Tibial artery (tissue), 4 donors: ENCODE results near the gene KRT15.

ENCODE experiments used
- DNase-seq, 2 donors: peaks; one replicate each; pipeline ENCODE4 v3.0.0-alpha.2; 2019
- H3K27ac ChIP-seq, 2 donors: fragments of 200-600 bp; sonication (generic) in 1 of 2; 1 replicate in 1 of 2; 2 replicates in 1 of 2; pipeline ENCODE4 v1.5.1; 2018 to 2019; ENCODE audit warnings: mild to moderate bottlenecking in 1 of 2
- H3K27me3 ChIP-seq, 2 donors: fragments of 200-600 bp; sonication (generic) in 1 of 2; one replicate each; pipeline versions ENCODE4 v1.5.1 to v1.6.0; 2016 to 2019
- H3K36me3 ChIP-seq, 3 donors: fragments of 200-600 bp; sonication (generic) in 2 of 3; one replicate each; pipeline ENCODE4 v1.5.1; 2016 to 2019; ENCODE audit warnings: mild to moderate bottlenecking in 2 of 3
- H3K4me1 ChIP-seq, 4 donors: fragments of 200-600 bp; sonication (generic) in 2 of 4; 1 replicate in 3 of 4; 2 replicates in 1 of 4; pipeline ENCODE4 v1.5.1; 2016 to 2019
- H3K4me3 ChIP-seq, 2 donors: fragments of 200-600 bp; sonication (generic) in 1 of 2; 1 replicate in 1 of 2; 2 replicates in 1 of 2; pipeline ENCODE4 v1.5.1; 2018 to 2019; ENCODE audit warnings: mild to moderate bottlenecking in 2 of 2
- H3K9me3 ChIP-seq, 3 donors: fragments of 200-600 bp; sonication (generic) in 1 of 3; one replicate each; pipeline ENCODE4 v1.5.1; 2016 to 2019
- intact Hi-C: fragments of 100-400 bp; cut with DNase I; formaldehyde crosslinking; loops from one replicate; pipeline ENCODE4 v1.15.0; 2023; ENCODE audit warnings: low total_unique reads
- TF ChIP-seq, protein P1 (sequence below), 2 experiments: fragments of 200-600 bp in 1 of 2; fragments of 450-650 bp in 1 of 2; IDR thresholded peaks; one replicate each; pipeline ENCODE4 v1.5.1; 2017 to 2019; ENCODE audit warnings: antibody characterized with exemption in 2 of 2, mild to moderate bottlenecking in 1 of 2, moderate library complexity in 1 of 2

KRT15 gene

DNA sequence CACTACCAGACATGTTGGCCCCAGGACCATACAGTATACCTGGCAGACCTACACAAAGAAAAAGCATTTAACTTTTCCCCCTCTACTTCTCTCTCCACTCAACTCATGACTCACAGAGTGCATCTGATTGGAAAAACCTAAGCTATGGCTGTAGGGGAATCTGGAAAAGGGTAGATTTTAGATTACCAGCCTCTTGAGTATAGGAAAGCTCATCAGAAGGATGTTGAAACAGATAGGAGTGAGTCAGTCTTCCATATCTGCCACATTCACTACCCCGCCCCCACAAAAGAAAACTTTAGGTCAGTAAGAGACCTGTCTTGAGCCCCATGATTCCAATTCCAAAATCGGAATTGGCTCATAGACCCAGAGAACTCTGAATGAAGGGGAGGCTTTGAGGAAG is 40.9 kb upstream of the KRT15 start:
- Histone ChIP-seq H3K27me3 (peaks cover 0 to 34% of the 10 kb centered on the region in 2 donors), H3K9me3 (no peaks in the 10 kb centered on the region), H3K4me1 (no peaks in the 10 kb centered on the region), H3K27ac (no peak overlapping the region), H3K36me3 (no peaks in the 10 kb centered on the region), H3K4me3 (no peak overlapping the region)
- intact Hi-C loops: no loop called here
- TF ChIP-seq, protein P1, sequence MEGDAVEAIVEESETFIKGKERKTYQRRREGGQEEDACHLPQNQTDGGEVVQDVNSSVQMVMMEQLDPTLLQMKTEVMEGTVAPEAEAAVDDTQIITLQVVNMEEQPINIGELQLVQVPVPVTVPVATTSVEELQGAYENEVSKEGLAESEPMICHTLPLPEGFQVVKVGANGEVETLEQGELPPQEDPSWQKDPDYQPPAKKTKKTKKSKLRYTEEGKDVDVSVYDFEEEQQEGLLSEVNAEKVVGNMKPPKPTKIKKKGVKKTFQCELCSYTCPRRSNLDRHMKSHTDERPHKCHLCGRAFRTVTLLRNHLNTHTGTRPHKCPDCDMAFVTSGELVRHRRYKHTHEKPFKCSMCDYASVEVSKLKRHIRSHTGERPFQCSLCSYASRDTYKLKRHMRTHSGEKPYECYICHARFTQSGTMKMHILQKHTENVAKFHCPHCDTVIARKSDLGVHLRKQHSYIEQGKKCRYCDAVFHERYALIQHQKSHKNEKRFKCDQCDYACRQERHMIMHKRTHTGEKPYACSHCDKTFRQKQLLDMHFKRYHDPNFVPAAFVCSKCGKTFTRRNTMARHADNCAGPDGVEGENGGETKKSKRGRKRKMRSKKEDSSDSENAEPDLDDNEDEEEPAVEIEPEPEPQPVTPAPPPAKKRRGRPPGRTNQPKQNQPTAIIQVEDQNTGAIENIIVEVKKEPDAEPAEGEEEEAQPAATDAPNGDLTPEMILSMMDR (IDR thresholded peaks at IDR 0.05): no peak
- no peak for DNase-seq

DNA sequence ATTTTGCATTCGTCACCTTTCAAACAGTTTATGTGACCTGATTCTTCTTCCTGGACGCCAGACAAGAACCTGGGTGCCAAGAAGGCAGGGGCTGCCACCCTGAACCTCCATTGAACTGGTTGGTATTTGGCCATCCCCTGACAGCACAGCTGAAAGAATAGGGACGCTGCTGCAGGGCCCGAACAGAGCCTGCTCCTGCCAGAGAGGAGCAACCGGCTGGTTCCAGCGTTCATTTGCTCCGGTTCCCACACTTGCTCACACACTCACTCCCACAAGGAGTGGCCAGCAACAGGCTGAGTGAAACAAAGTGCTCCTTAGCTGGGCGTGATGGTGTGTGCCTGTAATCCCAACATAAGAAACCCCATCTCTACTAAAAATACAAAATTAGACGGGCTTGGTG is 38.2 kb upstream of the KRT15 start:
- DNase-seq: no peak
- Histone ChIP-seq H3K4me3 (no peak overlapping the region), H3K36me3 (no peaks in the 10 kb centered on the region), H3K9me3 (no peaks in the 10 kb centered on the region), H3K27me3 (peaks cover 0 to 26% of the 10 kb centered on the region in 2 donors), H3K27ac (no peak overlapping the region), H3K4me1 (no peaks in the 10 kb centered on the region)
- TF ChIP-seq, protein P1 (IDR thresholded peaks at IDR 0.05): no peak
- intact Hi-C loops: no loop called here

DNA sequence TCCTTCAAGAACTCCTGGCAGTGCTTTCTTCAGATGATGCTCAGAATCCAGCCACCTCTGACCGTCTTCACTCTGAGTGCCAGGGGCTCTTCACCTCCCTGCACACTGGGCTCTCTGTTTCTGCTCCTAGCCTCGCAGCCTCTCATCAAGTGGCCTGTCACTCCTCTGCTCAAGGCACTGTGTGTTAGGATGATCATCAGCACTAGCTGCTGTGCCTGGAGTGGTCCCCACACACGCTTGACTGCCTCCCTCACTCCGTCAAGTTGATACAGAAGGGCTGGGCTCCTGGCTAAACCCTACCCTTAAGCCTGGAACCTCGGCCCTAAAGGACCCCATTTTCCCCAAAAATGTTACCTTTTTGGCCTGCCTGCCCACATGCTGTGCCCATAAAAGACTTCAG is 37.6 kb upstream of the KRT15 start:
- H3K36me3 ChIP-seq: no peaks in the 10 kb centered on the region
- intact Hi-C loops: no loop called here
- no peak for DNase-seq
- no peaks in the 10 kb centered on the region for H3K4me1 ChIP-seq
- H3K4me3 ChIP-seq: no peak overlapping the region
- no peak overlapping the region for H3K27ac ChIP-seq
- peaks cover 0 to 20% of the 10 kb centered on the region in 2 donors for H3K27me3 ChIP-seq
- H3K9me3 ChIP-seq: no peaks in the 10 kb centered on the region
- TF ChIP-seq, protein P1 (IDR thresholded peaks at IDR 0.05): no peak

DNA sequence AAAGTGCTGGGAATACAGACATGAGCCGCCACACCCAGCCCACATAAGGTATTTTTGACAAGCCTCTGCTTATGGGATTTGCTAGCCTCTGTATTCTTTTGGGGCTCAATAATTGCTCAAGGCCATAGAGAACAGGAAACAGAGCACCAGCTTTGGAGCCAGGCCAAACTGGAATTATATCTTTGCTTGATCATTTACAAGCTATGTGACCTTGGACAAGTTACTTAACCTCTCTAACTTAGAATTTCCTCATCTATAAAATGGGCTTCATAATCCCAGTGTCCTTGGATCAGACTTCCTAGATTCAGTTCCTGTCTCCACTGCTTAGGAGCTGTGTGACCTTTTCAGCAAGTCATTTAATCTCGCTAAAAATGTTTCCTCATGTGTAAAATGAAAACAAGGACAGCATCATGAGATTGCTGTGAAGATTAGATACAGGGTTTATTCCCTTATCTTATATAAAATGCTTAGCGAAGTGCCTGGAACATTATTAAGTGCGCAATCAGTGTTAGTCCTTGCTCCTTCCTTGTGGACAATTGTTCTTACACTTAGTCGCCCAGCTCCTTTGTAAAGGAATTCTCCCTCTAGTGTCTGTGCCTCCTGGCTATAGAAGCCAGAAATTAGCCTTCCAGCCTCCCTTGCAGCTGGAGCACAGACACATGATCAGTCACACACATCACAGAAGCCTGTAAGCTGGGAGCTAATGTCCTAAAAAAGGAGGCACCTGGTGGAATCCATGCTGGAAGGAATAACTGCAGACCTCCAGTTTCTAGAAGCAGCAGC is 36.6 kb upstream of the KRT15 start:
- Histone ChIP-seq H3K27ac (no peak overlapping the region), H3K4me3 (no peak overlapping the region), H3K36me3 (no peaks in the 10 kb centered on the region), H3K4me1 (no peaks in the 10 kb centered on the region), H3K9me3 (no peaks in the 10 kb centered on the region), H3K27me3 (peaks cover 0 to 17% of the 10 kb centered on the region in 2 donors)
- DNase-seq: no peak
- TF ChIP-seq, protein P1 (IDR thresholded peaks at IDR 0.05): no peak
- intact Hi-C loops: no loop called here

DNA sequence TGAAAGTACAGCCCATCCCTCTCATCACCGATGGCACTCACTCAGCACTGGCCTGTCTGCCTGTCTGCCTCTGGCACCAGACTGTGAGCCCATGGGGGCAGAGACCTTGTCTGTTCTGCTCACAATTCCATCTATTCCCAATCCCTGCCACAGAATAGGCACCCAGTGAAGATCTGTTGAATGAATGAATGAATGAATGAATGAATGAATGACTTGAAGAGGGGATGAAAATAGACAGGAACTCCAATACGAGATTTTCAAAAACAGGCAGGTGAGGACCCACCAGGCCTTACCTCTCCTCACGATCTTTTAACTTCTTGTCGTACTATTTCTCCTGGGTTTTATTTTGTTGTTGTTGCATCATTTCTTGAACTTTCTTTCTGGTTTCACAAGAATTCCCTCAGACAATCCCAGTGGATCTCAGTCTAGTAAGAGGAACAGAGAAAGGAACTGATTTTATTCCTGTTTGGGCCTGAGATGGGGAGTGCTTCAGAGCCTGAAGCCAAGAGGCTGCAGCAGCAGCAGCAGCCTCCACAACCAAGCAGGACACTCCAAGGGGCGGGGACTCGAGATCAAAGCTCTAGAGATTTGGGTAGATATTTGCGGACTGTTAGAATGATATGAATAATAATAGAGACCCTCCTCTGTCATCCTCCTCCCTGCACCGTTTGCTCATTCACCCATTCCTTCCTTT is 35.4 kb upstream of the KRT15 start:
- H3K9me3 ChIP-seq: no peaks in the 10 kb centered on the region
- peaks cover 0 to 10% of the 10 kb centered on the region in 2 donors for H3K27me3 ChIP-seq
- no peak for DNase-seq
- intact Hi-C loops: loop anchor here (5.0 kb wide), 1 partner anchor 647 kb away; no protein-coding TSS in a partner anchor
- no peak overlapping the region for H3K27ac ChIP-seq
- no peaks in the 10 kb centered on the region for H3K36me3 ChIP-seq
- TF ChIP-seq, protein P1 (IDR thresholded peaks at IDR 0.05): no peak
- peaks cover 0 to 9% (median 6%) of the 10 kb centered on the region in 4 donors for H3K4me1 ChIP-seq
- no peak overlapping the region for H3K4me3 ChIP-seq
